Activated CD8-positive, alpha-beta T cell treated with anti-CD3 and anti-CD28 coated beads, Interleukin-2, amount 10 ng/mL, durations not matched to agents 7 days and 5 days (primary cell): Measurements from ENCODE around the gene NEU2. TPM values are rescaled to one million over a fixed set of nuclear protein-coding genes. Genes with fewer than 3 reads are reported as not detected.

Experiments
- ATAC-seq: fragments of 150-1000 bp; cut with Tn5 transposase; one replicate; pipeline ENCODE4 v1.10.0; 2021; ENCODE audit warnings: moderate library complexity
- CTCF ChIA-PET: fragments of 350-600 bp; sonication (Branson Sonifier 250); formaldehyde crosslinking; loops from one replicate; lab custom pipeline; 2021; ENCODE audit warnings: antibody characterized with exemption; lab: Charles Lee
- POLR2A ChIA-PET: fragments of 350-600 bp; sonication (Branson Sonifier 250); formaldehyde crosslinking; loops from one replicate; lab custom pipeline; 2021; ENCODE audit warnings: antibody characterized with exemption; lab: Charles Lee
- DNase-seq: peaks from one replicate; pipeline ENCODE4 v3.0.0-alpha.2; 2020
- H3K27ac Mint-ChIP-seq: one replicate; pipeline ENCODE4 v1.8.0; 2021; ENCODE audit warnings: mild to moderate bottlenecking, mixed read lengths
- H3K27me3 Mint-ChIP-seq: one replicate; pipeline ENCODE4 v1.8.0; 2021; ENCODE audit warnings: low read depth, mixed read lengths
- H3K36me3 Mint-ChIP-seq: one replicate; pipeline ENCODE4 v1.8.0; 2021; ENCODE audit warnings: low read depth, mixed read lengths
- H3K4me1 Mint-ChIP-seq: one replicate; pipeline ENCODE4 v1.8.0; 2021; ENCODE audit warnings: low read depth, mixed read lengths
- H3K4me3 Mint-ChIP-seq: one replicate; pipeline ENCODE4 v1.8.0; 2021; ENCODE audit warnings: mild to moderate bottlenecking, mixed read lengths
- H3K9me3 Mint-ChIP-seq: one replicate; pipeline ENCODE4 v1.8.0; 2022; ENCODE audit warnings: mixed read lengths; ENCODE audit not compliant: insufficient read depth
- total RNA-seq, 2 experiments: library from RNA; stranded (reverse); gene quantifications; one replicate each; pipeline ENCODE4 v1.2.3, GENCODE V29; 2021

Gene NEU2
- total RNA-seq, 2 experiments from 2014 or later, result not detected

DNA sequence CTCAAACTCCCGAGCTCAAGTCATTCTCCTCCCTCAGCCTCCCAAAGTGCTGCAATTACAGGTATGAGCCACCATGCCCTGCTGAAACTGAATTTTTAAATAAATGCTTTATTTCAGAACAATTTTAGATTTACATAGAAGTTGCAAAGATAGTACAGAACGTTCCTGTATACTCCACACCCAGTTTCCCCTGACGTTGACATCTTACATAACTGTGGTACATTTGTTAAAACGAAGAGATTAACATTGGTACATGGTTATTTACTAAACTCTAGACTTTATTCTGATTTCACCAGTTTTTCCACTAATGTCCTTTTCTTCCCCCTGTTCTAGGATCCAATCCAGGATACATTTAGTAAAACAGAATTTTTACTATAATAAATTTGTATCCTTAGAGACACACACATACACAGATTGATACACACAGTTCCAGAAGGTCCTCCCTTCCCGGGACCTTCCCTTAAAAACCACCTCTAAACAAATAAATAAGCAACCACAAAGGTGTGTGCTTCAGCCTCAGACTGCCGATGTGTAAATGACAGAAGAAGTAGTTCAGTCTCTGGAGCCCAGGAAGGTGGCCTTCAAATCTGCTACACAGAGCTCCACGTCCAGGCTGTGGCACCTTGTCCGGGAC is 6.9 kb downstream of the NEU2 start:
- no peaks in the 10 kb centered on the region for H3K36me3 Mint-ChIP-seq
- H3K27me3 Mint-ChIP-seq, result peaks cover 2% of the 10 kb centered on the region
- no peaks in the 10 kb centered on the region for H3K4me1 Mint-ChIP-seq
- CTCF ChIA-PET, result interaction anchor here (1.0 to 2.2 kb wide), 2 partner anchors 15 to 49 kb away, joined by 3 to 7 read pairs; no protein-coding TSS in a partner anchor
- POLR2A ChIA-PET, result no interaction called here
- DNase-seq (no peak), ATAC-seq (no peak)
- H3K9me3 Mint-ChIP-seq, result no peaks in the 10 kb centered on the region
- no peak overlapping the region for H3K4me3 Mint-ChIP-seq
- no peak overlapping the region for H3K27ac Mint-ChIP-seq

DNA sequence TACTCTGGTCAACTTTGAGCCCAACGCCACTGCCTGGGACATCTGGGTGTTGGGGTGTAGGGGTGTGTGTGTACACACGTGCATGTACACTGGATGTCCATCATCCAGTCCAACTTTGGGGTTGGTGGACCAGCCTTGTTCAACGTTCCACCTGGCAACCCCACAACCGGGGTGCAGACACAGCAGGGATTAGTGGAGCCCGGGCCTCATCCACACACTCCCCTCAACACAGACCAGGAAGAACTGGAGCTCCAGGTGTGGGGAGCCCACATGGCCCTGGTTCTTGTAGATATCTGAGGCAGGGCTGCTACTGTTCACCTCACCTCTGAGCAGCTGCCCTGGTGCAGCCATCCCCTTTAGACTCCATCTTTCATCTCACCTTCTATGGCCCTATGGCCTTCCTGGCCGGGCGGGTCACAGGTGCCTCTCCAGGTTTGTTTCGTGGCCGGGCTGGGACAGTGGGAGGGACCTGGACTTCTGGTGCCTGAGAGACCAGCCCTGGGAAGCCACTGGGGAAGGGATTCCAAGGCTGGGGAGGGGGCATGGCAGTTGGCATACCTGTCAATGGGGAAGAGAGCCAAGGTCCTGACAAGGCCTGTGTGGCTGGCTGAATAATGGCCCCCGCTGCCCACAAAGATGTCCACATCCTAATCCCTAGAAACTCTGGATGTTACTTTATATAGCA is 7.5 kb downstream of the NEU2 start:
- no peaks in the 10 kb centered on the region for H3K9me3 Mint-ChIP-seq
- H3K27ac Mint-ChIP-seq, result no peak overlapping the region
- H3K4me1 Mint-ChIP-seq, result no peaks in the 10 kb centered on the region
- POLR2A ChIA-PET, result no interaction called here
- DNase-seq, result no peak
- no peak for ATAC-seq
- CTCF ChIA-PET, result interaction anchor here (2.2 kb wide), 1 partner anchor 14 kb away, joined by 7 read pairs; no protein-coding TSS in a partner anchor
- peaks cover 2% of the 10 kb centered on the region for H3K27me3 Mint-ChIP-seq
- no peak overlapping the region for H3K4me3 Mint-ChIP-seq
- no peaks in the 10 kb centered on the region for H3K36me3 Mint-ChIP-seq

DNA sequence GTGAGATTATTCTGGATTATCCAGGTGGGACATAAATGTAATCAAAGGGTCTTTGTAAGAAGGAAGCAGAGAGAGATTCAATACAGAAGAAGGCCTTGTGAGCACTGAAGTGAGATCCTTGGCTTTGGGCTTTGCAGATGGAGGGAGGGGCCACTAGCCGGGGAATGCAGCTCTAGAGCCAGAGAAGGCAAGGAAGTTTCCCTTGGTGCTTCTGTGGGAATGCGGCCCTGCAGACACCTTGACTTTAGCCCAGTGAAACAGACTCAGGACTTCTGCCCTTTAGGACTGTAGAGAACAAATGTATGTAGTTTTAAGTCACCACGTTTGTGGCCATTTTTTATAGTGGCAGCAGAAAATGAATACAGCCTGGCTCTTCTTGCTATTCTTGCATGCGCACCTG is 8.1 kb downstream of the NEU2 start:
- POLR2A ChIA-PET, result no interaction called here
- H3K4me3 Mint-ChIP-seq, result no peak overlapping the region
- no peak for DNase-seq
- H3K9me3 Mint-ChIP-seq, result no peaks in the 10 kb centered on the region
- H3K36me3 Mint-ChIP-seq, result no peaks in the 10 kb centered on the region
- no peaks in the 10 kb centered on the region for H3K4me1 Mint-ChIP-seq
- H3K27me3 Mint-ChIP-seq, result peaks cover 2% of the 10 kb centered on the region
- CTCF ChIA-PET, result no interaction called here
- H3K27ac Mint-ChIP-seq, result no peak overlapping the region
- no peak for ATAC-seq

DNA sequence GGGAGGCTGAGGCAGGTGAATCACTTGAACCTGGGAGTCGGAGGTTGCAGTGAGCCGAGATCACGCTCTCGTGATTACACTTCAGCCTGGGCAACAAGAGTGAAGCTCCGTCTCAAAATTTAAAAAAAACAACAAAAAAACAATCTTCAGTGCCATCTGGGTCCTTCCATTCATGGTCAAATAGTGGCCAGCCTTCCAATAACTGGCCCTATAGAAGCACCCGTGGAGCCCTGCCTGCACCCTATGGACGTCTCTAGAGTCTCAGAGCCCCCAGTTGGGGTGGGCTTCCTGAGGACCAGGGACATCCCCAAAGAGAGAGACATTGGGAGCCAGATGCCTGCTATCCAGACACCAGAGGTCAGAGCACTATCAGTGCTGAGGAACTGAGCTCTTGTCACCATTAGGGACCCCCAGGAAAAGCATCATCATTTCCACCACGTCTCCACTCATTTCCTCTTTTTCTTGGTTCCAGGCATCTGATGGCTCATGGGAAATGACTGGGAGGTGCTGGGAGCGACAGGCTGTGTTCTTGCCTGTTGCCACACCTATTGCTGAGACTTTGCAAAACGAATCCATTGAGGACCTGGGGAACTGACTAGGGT is 9.4 kb downstream of the NEU2 start:
- no peak for DNase-seq
- H3K4me3 Mint-ChIP-seq, result no peak overlapping the region
- no peak overlapping the region for H3K27ac Mint-ChIP-seq
- POLR2A ChIA-PET, result no interaction called here
- H3K36me3 Mint-ChIP-seq, result no peaks in the 10 kb centered on the region
- H3K27me3 Mint-ChIP-seq, result peaks cover 2% of the 10 kb centered on the region
- no peak for ATAC-seq
- H3K4me1 Mint-ChIP-seq, result no peaks in the 10 kb centered on the region
- CTCF ChIA-PET, result interaction anchor here (0.8 to 1.8 kb wide), 2 partner anchors 12 to 13 kb away, joined by 3 to 5 read pairs; no protein-coding TSS in a partner anchor
- no peaks in the 10 kb centered on the region for H3K9me3 Mint-ChIP-seq

DNA sequence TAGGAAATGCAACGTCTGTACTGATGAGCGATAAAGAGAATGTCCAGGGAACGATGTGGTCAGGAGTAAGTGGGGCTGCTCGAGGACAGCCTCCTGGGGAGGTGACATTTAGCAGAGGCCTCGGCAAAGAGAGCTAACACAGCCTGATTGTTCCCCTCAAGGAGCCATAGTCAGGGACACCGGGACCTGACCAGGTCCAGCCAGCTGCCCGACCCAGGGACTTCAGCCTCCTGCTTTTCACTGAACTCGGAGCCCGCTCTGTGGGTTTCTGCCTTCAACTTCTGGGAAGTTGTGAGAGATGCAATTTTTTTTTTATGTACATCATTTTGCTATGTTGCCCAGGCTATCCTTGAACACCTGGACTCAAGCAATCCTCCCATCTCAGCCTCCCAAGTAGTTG is 10.1 kb downstream of the NEU2 start:
- no peaks in the 10 kb centered on the region for H3K4me1 Mint-ChIP-seq
- ChIA-PET CTCF (interaction anchor here (1.1 to 1.8 kb wide), 2 partner anchors 10 to 11 kb away, joined by 3 to 5 read pairs; no protein-coding TSS in a partner anchor), POLR2A (no interaction called here)
- no peaks in the 10 kb centered on the region for H3K36me3 Mint-ChIP-seq
- no peaks in the 10 kb centered on the region for H3K9me3 Mint-ChIP-seq
- H3K27me3 Mint-ChIP-seq, result peaks cover 7% of the 10 kb centered on the region
- no peak for ATAC-seq
- H3K4me3 Mint-ChIP-seq, result no peak overlapping the region
- no peak for DNase-seq
- no peak overlapping the region for H3K27ac Mint-ChIP-seq

DNA sequence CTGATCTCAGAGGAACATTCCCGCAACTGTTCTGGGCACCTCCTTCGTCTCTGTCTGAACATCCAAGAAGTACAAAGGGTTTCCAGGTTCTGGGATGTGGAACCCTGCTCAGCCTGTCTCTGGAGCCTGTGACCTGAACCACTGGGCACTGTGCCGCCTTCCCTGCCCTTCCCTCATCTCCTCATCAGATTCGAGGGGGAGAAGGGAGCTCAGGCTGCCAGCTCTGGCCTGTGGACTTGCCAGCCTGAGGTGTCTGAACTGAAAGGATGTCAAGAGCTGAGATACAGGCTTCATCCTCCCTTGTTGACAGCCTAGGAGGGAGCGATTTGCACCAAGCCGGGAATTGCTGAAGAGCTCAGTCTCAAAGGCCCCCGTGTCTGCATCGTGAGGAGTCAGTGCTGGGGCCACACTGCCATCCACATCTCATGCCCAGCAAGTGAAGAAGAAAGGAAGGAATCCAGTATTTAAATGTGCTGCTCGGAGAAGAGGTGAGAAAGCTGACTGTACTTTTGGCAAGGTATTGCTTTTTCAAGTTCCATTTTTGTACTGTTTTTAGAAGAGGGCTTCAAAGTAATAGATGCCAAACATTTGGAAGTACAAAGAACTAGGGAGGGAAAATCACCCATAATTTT is 12.6 kb downstream of the NEU2 start:
- CTCF ChIA-PET, result interaction anchor here (0.7 to 2.9 kb wide), 2 partner anchors 9 to 217 kb away, joined by 3 to 16 read pairs; no protein-coding TSS in a partner anchor
- Mint-ChIP-seq H3K27me3 (peaks cover 19% of the 10 kb centered on the region), H3K4me3 (no peak overlapping the region), H3K36me3 (no peaks in the 10 kb centered on the region), H3K9me3 (no peaks in the 10 kb centered on the region), H3K4me1 (peaks cover 7% of the 10 kb centered on the region), H3K27ac (no peak overlapping the region)
- DNase-seq (no peak), ATAC-seq (no peak)
- POLR2A ChIA-PET, result interaction anchor here (0.7 kb wide), 1 partner anchor 111 kb away, joined by 3 read pairs; no protein-coding TSS in a partner anchor

DNA sequence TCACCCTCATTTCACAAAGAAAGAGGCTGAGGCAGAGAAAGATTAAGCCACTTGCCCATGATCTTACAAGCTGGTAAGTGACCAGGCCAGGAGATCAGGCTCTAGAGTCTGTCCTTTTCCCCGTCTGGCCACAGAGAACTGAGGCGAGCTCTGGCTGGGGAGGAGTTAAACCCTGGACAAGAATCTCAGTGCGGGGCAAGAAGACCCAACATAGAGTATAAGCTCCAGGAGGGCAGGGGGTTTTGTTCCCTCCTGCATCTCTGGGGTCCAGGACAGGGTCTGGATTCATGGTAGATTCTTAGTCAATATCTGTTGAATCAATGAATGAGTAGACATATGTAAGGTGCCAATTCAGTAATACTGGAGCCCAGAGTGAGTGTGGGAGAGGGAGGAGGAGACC is 14.7 kb downstream of the NEU2 start:
- ATAC-seq (no peak), DNase-seq (no peak)
- Mint-ChIP-seq H3K4me1 (peaks cover 7% of the 10 kb centered on the region), H3K27me3 (peaks cover 20% of the 10 kb centered on the region), H3K9me3 (no peaks in the 10 kb centered on the region), H3K36me3 (no peaks in the 10 kb centered on the region), H3K4me3 (no peak overlapping the region), H3K27ac (no peak overlapping the region)
- ChIA-PET POLR2A (no interaction called here), CTCF (no interaction called here)

DNA sequence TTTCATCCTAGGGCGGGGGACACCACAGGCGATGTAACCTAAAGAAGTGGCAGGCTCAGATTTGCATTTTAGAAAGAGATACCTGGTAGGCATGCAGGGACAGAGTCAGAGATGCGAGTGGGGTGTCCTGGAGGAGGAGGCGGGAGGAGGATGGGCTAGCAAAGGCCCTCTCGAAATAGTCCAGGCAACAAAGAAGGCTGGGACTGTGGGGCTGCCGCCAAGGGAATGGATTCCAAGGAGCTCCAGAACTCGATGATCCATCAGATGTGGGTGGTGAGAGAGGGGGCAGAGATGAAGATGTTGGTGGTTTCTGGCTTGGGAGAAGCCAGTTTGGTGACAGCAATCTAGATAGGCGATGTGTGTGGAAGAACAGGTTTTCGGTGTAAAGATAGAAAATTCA is 15.2 kb downstream of the NEU2 start:
- H3K36me3 Mint-ChIP-seq, result no peaks in the 10 kb centered on the region

DNA sequence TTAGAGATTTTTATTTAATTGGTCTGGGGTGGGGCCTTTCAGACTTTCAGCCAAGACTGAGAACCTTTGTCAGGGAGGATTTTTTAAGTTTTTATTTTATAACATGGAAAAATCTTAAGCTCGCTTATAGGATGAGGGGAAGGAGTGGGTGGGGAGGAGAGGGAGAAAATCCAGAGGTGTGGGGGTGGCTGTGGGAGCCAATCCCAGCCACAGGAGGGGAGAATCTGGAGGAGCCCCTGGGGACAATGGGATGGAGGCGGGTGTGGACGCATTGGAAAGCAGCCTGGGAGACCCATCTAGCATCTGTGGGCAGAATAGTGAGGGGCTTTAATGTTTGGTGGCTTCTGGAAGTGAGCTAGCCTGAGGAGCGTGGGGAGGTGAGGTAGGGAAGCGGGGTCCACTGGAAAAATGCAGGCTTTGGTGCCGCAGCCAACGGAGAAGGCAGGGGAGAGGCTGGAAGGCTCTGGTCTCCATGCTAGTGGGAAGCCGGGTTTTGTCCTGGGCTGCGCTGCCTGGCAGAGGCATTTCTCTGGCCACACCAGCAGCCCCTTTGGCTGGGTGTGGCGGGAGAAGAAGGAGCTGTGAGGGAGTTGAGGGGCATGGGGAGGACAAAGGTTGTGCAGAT is 16.2 kb downstream of the NEU2 start:
- ChIA-PET CTCF (interaction anchor here (0.7 to 1.3 kb wide), 2 partner anchors 10 to 13 kb away, joined by 3 read pairs; no protein-coding TSS in a partner anchor), POLR2A (no interaction called here)
- Mint-ChIP-seq H3K9me3 (no peaks in the 10 kb centered on the region), H3K27ac (no peak overlapping the region), H3K36me3 (no peaks in the 10 kb centered on the region), H3K4me3 (no peak overlapping the region), H3K4me1 (peaks cover 8% of the 10 kb centered on the region), H3K27me3 (peaks cover 25% of the 10 kb centered on the region)
- ATAC-seq (no peak), DNase-seq (no peak)

More for the DNA sequence above, 15.2 kb downstream of the NEU2 start:
- ChIA-PET CTCF (interaction anchor here (0.7 kb wide), 1 partner anchor 14 kb away, joined by 3 read pairs; no protein-coding TSS in a partner anchor), POLR2A (no interaction called here)
- ATAC-seq (no peak), DNase-seq (no peak)
- peaks cover 7% of the 10 kb centered on the region for H3K4me1 Mint-ChIP-seq
- H3K9me3 Mint-ChIP-seq, result no peaks in the 10 kb centered on the region
- no peak overlapping the region for H3K4me3 Mint-ChIP-seq
- peaks cover 20% of the 10 kb centered on the region for H3K27me3 Mint-ChIP-seq
- no peak overlapping the region for H3K27ac Mint-ChIP-seq

DNA sequence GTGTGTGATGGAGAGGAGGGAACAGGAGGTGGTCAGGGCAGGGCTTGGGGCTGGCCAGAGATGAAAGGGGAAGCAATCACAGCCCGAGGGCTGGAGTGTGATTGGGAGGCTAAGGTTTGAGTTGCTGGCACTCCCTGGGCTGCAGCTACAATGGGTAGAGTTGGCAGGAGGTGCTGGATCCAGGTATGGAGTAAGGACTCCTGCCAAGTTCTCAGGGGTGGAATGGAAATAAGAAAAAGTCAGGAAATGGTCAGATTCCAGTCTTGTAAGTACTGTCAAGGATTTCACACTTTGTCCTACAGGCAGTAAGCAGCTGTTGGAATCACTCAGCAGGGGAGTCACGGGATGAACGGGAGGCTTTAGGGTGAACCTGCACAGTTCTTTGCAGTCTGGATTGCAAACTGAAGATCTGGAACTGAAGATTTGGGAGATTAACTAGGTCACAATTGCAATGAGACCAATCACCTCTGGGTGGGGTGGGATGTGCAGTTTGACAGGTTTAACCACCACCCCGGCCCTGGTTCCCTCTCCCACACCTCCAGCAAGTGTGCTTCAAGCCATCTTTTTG is 16.8 kb downstream of the NEU2 start:
- Mint-ChIP-seq H3K36me3 (no peaks in the 10 kb centered on the region), H3K27me3 (peaks cover 29% of the 10 kb centered on the region), H3K27ac (no peak overlapping the region), H3K4me3 (no peak overlapping the region), H3K9me3 (no peaks in the 10 kb centered on the region), H3K4me1 (peaks cover 14% of the 10 kb centered on the region)
- POLR2A ChIA-PET, result interaction anchor here (0.6 kb wide), 1 partner anchor 85 kb away, joined by 3 read pairs; no protein-coding TSS in a partner anchor
- CTCF ChIA-PET, result interaction anchor here (1.3 kb wide), 1 partner anchor 10 kb away, joined by 3 read pairs; no protein-coding TSS in a partner anchor
- peak; percentile 38 for DNase-seq
- ATAC-seq, result no peak
